ENCODE measurements around the gene CASP4.

DNA sequence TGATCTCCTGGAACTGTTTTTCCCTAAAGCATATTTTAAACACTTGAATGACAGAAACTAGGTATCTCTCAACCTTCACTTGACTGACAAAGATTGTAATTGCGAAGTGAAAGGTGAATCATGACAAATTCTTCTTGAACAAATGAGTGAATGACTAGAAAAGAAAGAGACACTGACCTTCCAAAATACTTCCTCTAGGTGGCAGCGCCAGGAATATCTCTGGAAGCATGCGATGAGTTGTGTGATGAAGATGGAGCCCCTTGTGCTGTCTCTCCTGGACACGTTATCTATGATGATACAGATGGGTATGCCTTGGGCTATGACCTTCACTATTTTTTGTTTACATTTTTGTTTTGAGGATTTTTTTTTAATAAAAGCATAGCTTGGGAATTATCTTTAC lies 63.1 kb downstream of the CASP4 start:
- TF ChIP-seq, protein P1, sequence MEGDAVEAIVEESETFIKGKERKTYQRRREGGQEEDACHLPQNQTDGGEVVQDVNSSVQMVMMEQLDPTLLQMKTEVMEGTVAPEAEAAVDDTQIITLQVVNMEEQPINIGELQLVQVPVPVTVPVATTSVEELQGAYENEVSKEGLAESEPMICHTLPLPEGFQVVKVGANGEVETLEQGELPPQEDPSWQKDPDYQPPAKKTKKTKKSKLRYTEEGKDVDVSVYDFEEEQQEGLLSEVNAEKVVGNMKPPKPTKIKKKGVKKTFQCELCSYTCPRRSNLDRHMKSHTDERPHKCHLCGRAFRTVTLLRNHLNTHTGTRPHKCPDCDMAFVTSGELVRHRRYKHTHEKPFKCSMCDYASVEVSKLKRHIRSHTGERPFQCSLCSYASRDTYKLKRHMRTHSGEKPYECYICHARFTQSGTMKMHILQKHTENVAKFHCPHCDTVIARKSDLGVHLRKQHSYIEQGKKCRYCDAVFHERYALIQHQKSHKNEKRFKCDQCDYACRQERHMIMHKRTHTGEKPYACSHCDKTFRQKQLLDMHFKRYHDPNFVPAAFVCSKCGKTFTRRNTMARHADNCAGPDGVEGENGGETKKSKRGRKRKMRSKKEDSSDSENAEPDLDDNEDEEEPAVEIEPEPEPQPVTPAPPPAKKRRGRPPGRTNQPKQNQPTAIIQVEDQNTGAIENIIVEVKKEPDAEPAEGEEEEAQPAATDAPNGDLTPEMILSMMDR (IDR thresholded peaks at IDR 0.05): no peak
- TF ChIP-seq POLR2AphosphoS5 (IDR thresholded peaks at IDR 0.05) (no peak), POLR2A (IDR thresholded peaks at IDR 0.05; ENCODE audit: low read depth) (no peak), EP300 (IDR thresholded peaks at IDR 0.05) (no peak)

Measured in esophagus muscularis mucosa (tissue), 4 donors.